Activated B cell treated with CpG ODN at 0.5 μM for 24 hours (primary cell): ENCODE measurements around the gene ZNF541. TPM values are rescaled to one million over a fixed set of nuclear protein-coding genes. Genes with fewer than 3 reads are reported as not detected.

Source experiments
- total RNA-seq: library from RNA; stranded (reverse); gene quantifications from 2 replicates; pipeline ENCODE4 v1.2.3, GENCODE V29; 2022

ZNF541 gene
- total RNA-seq, 1 donor from 2014 or later: not detected

Other genes starting within 250 kb of the ZNF541 start
- 0.22 and 0.42 TPM in 2 replicates for gene C5AR2, start 241.0 kb downstream of the ZNF541 start, total RNA-seq
- 17.4 and 20.0 TPM in 2 replicates for gene DHX34, start 223.8 kb downstream of the ZNF541 start, total RNA-seq
- gene MEIS3, start 153.6 kb downstream of the ZNF541 start, total RNA-seq: not detected in 2 replicates
- not detected in 2 replicates for gene SLC8A2, start 101.3 kb downstream of the ZNF541 start, total RNA-seq
- gene KPTN, start 88.9 kb downstream of the ZNF541 start, total RNA-seq: 8.0 and 8.7 TPM in 2 replicates
- gene NAPA, start 58.1 kb downstream of the ZNF541 start, total RNA-seq: 56.8 and 70.6 TPM in 2 replicates
- 15.9 and 16.0 TPM in 2 replicates for gene BICRA, start 36.0 kb upstream of the ZNF541 start, total RNA-seq
- gene EHD2, start 140.3 kb upstream of the ZNF541 start, total RNA-seq: not detected in 2 replicates
- 695 and 783 TPM in 2 replicates for gene NOP53, start 172.4 kb upstream of the ZNF541 start, total RNA-seq
- 24.8 and 27.6 TPM in 2 replicates for gene SELENOW, start 205.6 kb upstream of the ZNF541 start, total RNA-seq
- gene TPRX1, start 231.4 kb upstream of the ZNF541 start, total RNA-seq: not detected in 2 replicates
- not detected in 2 replicates for gene CRX, start 248.8 kb upstream of the ZNF541 start, total RNA-seq